ENCODE results near the gene MTX1. TPM values are rescaled to one million over a fixed set of nuclear protein-coding genes. Genes with fewer than 3 reads are reported as not detected.

Gene MTX1
- total and polyA plus RNA-seq, 2 of the 4 experiments (the other 2 are of a cell fraction) = 67.2 to 73.7 TPM

DNA sequence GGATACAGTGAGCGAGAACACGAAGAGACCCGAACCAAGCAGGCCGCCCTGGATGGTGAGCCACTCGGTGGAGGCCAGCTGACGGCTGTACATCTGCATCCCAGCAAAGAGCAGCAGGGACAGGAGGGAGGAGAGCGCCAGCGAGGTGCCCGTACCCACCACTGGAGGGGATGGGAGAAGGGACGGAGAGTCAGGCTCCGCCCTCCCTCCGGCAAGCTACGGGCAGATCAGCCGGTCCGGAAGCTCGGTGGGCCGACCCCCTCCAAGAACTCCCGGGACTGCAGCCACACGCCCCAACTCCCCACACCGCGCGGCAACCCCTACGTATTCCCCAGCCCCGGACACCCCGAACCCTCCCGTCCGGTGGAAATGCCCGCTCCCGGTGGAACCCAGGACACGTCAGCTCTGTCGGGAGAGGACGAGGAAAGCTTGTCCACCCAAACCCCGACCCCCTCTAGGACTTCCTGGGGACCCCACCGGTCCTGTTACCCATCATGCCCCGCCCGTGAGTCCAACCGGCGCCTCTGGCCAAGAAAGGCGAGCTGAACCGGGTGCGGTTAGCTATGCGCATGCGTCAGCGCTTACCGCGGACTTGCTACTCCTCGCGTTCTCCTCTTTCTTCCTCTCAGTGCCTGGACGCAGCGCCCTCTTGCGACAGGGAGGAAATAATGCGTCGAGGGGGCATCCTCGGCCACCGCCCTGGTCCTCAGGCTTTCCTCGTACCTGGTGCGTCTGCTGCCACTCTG, 35.6 kb upstream of the MTX1 start, which contains the start of gene KRTCAP2 (continued):
- TF ChIP-seq USF2 (IDR thresholded peaks at IDR 0.05; ENCODE audit: low read depth, low read length) (no peak), CEBPB (IDR thresholded peaks at IDR 0.05; ENCODE audit: low read depth, low read length) (peak; percentile 54)
